GM19099 (cell line): ENCODE results near the gene C4BPA.

Source experiments
- POLR2A ChIP-seq: IDR thresholded peaks from 3 replicates; pipeline ENCODE4 v1.6.1; 2011; ENCODE audit warnings: low read depth; ENCODE audit not compliant: insufficient read length; ENCODE audit errors: extremely low read depth

C4BPA gene

GRCh38 chr1:207130252-207131036 lies 26.4 kb downstream of the C4BPA start:
- no peak for TF ChIP-seq POLR2A

GRCh38 chr1:207131163-207131562 lies 27.1 kb downstream of the C4BPA start:
- no peak for TF ChIP-seq POLR2A

GRCh38 chr1:207134581-207134980 lies 30.5 kb downstream of the C4BPA start:
- no peak for TF ChIP-seq POLR2A

GRCh38 chr1:207139616-207140015 lies 35.6 kb downstream of the C4BPA start:
- no peak for TF ChIP-seq POLR2A

- no peak for TF ChIP-seq POLR2A
These were observed 36.5 kb downstream of the C4BPA start for GRCh38 chr1:207140536-207140935.

- no peak for TF ChIP-seq POLR2A
These were observed 41.5 kb downstream of the C4BPA start for GRCh38 chr1:207145401-207146058.

- no peak for TF ChIP-seq POLR2A
These were observed 47.9 kb downstream of the C4BPA start for GRCh38 chr1:207151920-207152319.

GRCh38 chr1:207152792-207153468 lies 48.9 kb downstream of the C4BPA start:
- TF ChIP-seq POLR2A = no peak

- TF ChIP-seq POLR2A = no peak
These were observed 51.0 kb downstream of the C4BPA start for GRCh38 chr1:207155028-207155427.

- no peak for TF ChIP-seq POLR2A
These were observed 52.1 kb downstream of the C4BPA start for GRCh38 chr1:207156095-207156494.

- no peak for TF ChIP-seq POLR2A
These were observed 52.8 kb downstream of the C4BPA start for GRCh38 chr1:207156826-207157225.

- no peak for TF ChIP-seq POLR2A
These were observed 60.1 kb downstream of the C4BPA start for GRCh38 chr1:207164086-207164485.

- no peak for TF ChIP-seq POLR2A
These were observed 68.3 kb downstream of the C4BPA start for GRCh38 chr1:207172321-207172720.

- TF ChIP-seq POLR2A = no peak
These were observed 68.9 kb downstream of the C4BPA start for GRCh38 chr1:207172885-207173284.

GRCh38 chr1:207173396-207173795 lies 69.4 kb downstream of the C4BPA start:
- no peak for TF ChIP-seq POLR2A

- no peak for TF ChIP-seq POLR2A
These were observed 70.9 kb downstream of the C4BPA start for GRCh38 chr1:207174913-207175312.
